ENCODE data around the gene SHMT1.

The SHMT1 gene

GRCh38 chr17:18314731-18315561, 48.4 kb downstream of the SHMT1 start, which contains the start of the genes SMCR8 and TOP3A:
Gene SMCR8 (plus strand): TSS chr17:18315293. CDS start chr17:18315790, 497 bp downstream.
Gene TOP3A (minus strand): TSS chr17:18314994. CDS start chr17:18314778, 216 bp downstream.
- TF ChIP-seq SNAI2 (CRISPR knock-in tag; IDR thresholded peaks at IDR 0.05) (no peak), GLIS3 (CRISPR knock-in tag; IDR thresholded peaks at IDR 0.05) (no peak), TOX (CRISPR knock-in tag; IDR thresholded peaks at IDR 0.05; ENCODE audit: borderline replicate concordance) (no peak), PATZ1 (CRISPR knock-in tag; IDR thresholded peaks at IDR 0.05; ENCODE audit: borderline replicate concordance) (no peak), ZNF565 (CRISPR knock-in tag; conservative IDR thresholded peaks at IDR 0.05; ENCODE audit: low read depth) (no peak), POU6F1 (CRISPR knock-in tag; IDR thresholded peaks at IDR 0.05; ENCODE audit: borderline replicate concordance, low read depth) (no peak), ARNTL (CRISPR knock-in tag; IDR thresholded peaks at IDR 0.05; ENCODE audit: borderline replicate concordance, low read depth) (no peak)
- ATAC-seq: peak; percentile 96

GRCh38 chr17:18314059-18314730, 49.2 kb downstream of the SHMT1 start:
- ATAC-seq: peak; percentile 37
- TF ChIP-seq PATZ1 (CRISPR knock-in tag; IDR thresholded peaks at IDR 0.05; ENCODE audit: borderline replicate concordance) (no peak), ISL1 (CRISPR knock-in tag; IDR thresholded peaks at IDR 0.05) (no peak), CSDC2 (CRISPR knock-in tag; IDR thresholded peaks at IDR 0.05) (no peak), ZNF565 (CRISPR knock-in tag; conservative IDR thresholded peaks at IDR 0.05; ENCODE audit: low read depth) (no peak), PPARA (CRISPR knock-in tag; IDR thresholded peaks at IDR 0.05; ENCODE audit: borderline replicate concordance) (no peak), TOX (CRISPR knock-in tag; IDR thresholded peaks at IDR 0.05; ENCODE audit: borderline replicate concordance) (no peak), TSHZ2 (CRISPR knock-in tag; IDR thresholded peaks at IDR 0.05) (no peak)

GRCh38 chr17:18309202-18309601, 54.1 kb downstream of the SHMT1 start:
- ATAC-seq: no peak
- TF ChIP-seq ESRRG (CRISPR knock-in tag; IDR thresholded peaks at IDR 0.05) (no peak), ZC3H10 (CRISPR knock-in tag; IDR thresholded peaks at IDR 0.05) (no peak), BACH2 (CRISPR knock-in tag; IDR thresholded peaks at IDR 0.05; ENCODE audit: borderline replicate concordance) (no peak), ZNF70 (CRISPR knock-in tag; IDR thresholded peaks at IDR 0.05) (no peak), PATZ1 (CRISPR knock-in tag; IDR thresholded peaks at IDR 0.05; ENCODE audit: borderline replicate concordance) (no peak), CREB5 (CRISPR knock-in tag; IDR thresholded peaks at IDR 0.05; ENCODE audit: low read depth) (no peak), ARNTL (CRISPR knock-in tag; IDR thresholded peaks at IDR 0.05; ENCODE audit: borderline replicate concordance, low read depth) (no peak), OSR1 (CRISPR knock-in tag; IDR thresholded peaks at IDR 0.05) (no peak), TCF4 (CRISPR knock-in tag; IDR thresholded peaks at IDR 0.05; ENCODE audit: borderline replicate concordance) (no peak), RARB (CRISPR knock-in tag; IDR thresholded peaks at IDR 0.05) (no peak), POU6F1 (CRISPR knock-in tag; IDR thresholded peaks at IDR 0.05; ENCODE audit: borderline replicate concordance, low read depth) (no peak), SNAI2 (CRISPR knock-in tag; IDR thresholded peaks at IDR 0.05) (no peak), CSDC2 (CRISPR knock-in tag; IDR thresholded peaks at IDR 0.05) (no peak), CSRNP3 (CRISPR knock-in tag; IDR thresholded peaks at IDR 0.05) (no peak)

Data from SK-N-SH treated with all-trans-retinoic acid at 6 μM for 48 hours (cell line).